HG03571 (cell line): ENCODE measurements around the gene PTPRQ.

ENCODE experiments used
- ATAC-seq: cut with Tn5 transposase; IDR thresholded peaks from one replicate; pipeline ENCODE4 v1.9.1; 2021; ENCODE audit not compliant: unreplicated experiment

PTPRQ gene

DNA sequence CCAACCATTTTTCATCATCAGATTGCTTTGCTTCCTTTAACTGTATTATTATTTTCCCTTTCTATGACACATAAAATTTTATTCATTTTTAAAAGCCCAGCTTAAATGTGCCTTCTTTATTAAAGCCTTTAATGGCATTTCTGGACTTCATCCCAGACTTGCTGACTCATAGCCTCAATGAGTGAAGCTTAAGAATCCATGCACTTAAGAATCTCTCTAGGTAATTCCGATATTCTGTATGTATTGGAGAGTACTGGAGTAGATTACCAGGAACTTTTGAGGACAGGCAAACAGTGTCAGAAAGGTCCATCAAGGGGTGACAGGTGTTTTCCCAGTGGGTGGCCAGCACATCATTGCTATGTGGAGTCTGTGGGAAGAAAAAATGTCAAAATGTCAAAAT, 107.9 kb downstream of the PTPRQ start:
- no peak for ATAC-seq

DNA sequence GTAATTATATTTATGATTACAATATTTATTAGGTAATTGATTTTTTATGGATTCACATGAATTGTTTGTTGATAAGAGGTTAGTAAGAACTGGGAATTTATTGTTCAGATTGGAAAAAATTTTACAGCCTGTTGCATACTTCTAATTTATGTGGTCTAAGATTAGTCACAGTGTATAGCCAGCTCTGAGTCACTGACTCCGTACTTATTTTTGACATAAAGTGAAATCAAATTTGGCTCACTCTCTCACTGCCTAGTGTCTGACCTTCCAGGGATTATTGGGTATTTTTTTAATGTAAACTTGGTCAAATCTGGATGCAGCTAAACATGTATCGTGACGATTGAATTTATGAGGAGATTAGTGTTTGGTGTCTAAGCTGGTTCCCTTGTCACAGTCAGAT, 109.3 kb downstream of the PTPRQ start:
- no peak for ATAC-seq

DNA sequence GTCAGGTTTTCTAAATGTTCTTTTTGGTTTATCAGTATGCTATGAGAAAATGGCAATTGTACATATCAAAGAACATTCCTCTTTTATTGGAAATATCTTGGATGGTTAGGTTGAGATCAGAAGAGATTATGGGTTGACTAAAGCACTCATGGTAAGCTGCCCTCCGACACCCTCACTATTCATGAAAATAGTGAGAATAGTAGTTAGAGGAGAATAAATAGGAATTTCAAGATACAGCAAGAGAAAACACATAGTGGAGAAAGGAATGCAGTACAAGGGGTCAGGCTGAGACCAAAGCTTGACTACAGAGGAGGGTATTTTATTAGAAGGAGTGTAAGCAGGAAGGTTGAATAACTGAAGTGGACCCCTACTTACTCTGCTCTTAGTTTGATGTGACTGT, 112.5 kb downstream of the PTPRQ start:
- no peak for ATAC-seq

DNA sequence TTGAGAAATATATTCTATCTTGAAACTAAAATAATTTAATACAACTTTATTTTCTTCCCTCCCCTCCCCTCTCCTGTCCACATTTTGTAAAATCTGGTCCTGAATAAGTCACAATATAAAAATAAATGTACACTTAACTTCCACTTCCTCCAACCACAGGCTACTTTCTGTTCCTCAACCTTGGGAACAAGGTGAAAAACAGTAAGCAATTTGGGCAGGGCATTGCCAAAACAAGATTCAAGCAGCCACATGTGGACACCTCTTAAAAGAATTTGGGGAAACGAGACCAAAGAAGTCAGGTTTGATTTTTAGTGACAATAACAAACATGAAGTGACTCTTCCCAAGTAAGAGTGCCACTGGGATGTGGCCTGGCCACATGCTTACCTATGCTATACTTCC, 115.7 kb downstream of the PTPRQ start:
- ATAC-seq, result no peak

DNA sequence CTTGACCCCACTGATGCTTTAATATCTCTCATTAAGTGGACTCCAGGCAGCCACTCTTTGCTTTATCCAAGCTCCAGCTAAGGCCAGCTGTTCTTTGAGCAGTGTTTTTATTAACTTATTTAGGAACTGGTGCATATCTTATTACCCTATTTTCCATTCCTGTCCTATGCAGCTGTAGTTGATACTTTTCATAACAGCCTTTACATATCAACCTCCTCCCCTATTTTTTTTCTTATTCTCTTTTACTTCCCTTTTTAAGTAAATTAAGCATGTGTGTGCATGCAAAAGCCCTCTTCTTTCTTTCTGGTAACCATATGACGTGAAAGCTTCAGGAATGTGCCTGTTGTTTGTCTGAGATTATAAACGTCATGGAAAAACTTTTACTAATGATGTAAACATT, 121.2 kb downstream of the PTPRQ start:
- no peak for ATAC-seq

DNA sequence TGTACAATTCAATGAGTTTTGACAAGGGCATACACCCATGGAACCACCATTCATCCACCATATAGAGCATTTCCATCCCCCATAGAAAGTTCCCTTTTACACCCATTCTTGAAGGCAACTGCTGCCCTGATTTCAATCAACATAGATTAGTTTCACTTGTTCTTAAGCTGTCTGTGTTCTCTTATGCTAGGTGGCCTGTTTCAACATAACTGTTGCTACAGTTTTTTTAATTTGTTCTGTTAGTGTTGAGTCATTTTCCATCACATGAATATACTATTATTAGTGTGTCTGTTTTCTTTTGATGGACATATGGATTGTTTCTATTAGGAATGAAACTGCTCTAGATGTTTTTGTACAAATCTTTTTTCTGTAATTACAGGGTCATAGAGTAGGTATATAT, 123.4 kb downstream of the PTPRQ start:
- ATAC-seq, result no peak

DNA sequence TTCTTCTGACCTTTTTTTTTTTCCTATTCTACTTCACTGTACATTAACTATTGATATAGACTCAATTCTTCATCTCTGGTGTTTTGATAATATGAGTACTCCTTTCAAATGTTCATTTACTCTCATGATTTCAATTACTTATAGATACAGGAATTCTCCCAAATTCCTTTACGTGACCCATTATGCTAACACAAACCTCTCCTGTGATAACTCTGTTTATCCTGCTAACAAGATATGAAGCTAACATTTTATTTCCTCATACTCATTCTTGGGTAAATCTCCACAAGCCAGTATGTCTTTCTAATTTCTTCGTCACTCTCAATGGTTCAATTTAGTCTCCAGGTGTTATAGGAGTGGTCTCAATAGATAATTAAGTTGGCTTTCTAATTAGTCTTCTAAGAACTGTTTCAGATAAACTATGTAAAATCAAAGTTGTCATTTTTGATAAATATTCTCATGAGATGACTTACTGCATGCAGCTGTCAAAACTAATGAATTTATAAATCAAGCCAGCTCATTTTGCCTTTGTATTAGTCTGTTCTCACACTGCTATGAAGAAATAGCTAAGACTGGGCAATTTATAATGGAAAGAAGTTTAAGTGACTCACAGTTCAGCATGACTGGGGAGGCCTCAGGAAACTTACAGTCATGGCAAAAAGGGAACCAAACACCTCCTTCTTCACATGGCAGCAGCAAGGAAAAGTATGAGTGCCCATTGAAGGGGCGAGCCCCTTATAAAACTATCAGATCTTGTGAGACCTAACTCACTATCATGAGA, 132.8 kb downstream of the PTPRQ start:
- no peak for ATAC-seq

DNA sequence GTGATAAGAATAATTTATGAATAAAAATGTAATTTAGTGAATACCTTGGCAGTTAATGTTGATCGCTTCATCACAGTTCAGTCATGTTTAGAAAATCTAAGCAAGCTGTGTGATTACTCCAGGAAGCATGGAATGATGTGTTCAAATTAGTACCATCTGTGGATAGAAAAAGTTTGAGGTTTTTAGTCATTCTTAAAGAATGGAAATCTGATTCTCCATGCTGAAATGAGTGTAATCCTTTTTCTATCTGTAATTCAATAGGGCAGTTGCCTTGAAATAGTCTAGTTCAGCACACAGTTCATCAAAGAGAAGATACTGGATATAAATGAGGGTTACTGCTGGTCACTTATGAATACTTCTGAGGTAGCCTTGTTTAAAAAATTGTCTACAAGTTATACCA, 136.2 kb downstream of the PTPRQ start:
- no peak for ATAC-seq

DNA sequence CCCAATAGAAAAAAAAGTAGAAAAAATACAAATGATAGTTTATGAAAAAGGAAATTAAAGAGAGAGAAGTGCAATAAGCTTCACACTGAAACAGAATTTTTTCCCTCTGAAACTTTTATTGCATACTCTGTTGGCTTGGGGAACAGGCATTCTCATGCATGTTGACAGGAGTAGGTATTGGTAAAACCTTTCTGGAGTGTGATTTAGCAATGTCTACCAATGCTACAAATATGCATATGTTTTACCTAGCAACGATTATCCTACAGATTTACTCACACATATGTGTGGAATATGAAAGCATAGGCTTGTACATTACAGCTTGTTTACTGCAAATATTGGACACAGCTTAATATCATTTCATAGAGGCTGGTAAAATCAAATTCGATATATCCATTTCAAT, 137.7 kb downstream of the PTPRQ start:
- no peak for ATAC-seq

DNA sequence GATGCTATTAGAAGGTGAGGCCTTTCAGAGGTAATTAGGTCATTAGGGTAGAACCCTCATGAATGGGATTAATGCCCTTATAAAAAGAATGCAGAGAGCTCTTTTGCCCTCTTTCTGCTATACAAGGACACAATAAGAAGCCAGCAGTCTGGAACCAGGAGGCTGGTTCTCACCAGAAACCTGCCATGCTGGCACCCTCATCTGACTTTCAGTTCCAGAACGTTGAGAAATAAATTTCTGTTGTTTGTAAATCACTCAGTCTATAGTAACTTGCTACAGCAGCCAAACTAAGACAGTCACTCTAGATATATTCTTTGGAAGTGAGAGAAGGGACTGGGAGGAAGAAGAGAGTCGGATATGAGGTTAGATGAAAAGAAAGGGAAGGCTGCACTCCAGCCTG, 138.4 kb downstream of the PTPRQ start:
- ATAC-seq, result no peak

DNA sequence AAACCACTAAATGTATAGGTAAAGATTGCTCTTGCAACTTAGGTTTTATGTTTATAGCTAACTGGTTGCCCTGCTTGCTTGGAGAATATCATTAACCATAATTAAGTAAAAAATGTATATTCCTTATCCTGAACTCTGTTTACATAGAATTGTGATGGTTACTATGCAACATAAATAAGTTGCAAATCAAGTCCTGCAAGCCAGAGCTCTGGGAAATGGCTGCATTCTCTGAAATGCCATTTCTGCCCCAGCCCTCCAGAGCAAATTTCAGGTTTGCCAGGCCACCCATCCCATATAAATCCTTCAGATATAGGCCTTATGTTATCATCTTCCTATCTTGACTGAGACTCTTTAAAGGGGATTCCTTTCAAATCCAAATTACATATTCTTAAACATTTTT, 145.0 kb downstream of the PTPRQ start:
- ATAC-seq, result no peak

DNA sequence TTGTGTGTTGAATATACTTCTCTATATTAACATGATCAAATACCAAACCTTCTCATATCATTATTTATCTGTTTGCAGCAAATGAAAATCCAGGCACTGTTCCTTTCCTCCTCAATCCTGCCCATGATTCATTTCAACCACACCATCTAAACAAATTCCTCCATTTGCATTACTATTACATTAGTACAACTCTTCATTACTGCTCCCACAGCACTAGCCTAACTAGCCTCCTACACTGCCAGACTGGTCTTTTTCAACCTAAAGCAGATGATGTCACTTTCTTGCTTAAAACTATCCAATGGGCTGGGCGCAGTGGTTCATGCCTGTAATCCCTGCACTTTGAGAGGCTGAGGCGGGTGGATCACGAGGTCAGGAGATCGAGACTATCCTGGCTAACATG, 146.1 kb downstream of the PTPRQ start:
- no peak for ATAC-seq

DNA sequence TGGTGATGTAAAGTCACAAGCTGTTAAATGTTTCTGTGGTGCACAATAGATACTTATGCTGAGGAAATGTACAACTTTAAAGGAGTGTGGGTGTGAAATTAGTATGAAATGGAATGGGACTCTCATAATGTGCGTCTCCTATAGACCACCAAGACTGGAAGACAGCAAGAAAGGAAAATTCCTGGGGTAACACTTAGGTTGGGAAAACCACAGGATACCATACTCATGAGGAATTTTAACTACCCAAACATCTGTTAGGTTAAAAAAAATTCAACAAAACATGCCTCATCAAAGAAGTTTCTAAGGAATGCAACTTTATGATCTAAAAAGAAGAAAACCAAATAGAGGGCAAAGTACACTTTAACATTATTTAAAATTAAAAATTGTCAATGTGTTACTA, 149.7 kb downstream of the PTPRQ start:
- ATAC-seq, result no peak

DNA sequence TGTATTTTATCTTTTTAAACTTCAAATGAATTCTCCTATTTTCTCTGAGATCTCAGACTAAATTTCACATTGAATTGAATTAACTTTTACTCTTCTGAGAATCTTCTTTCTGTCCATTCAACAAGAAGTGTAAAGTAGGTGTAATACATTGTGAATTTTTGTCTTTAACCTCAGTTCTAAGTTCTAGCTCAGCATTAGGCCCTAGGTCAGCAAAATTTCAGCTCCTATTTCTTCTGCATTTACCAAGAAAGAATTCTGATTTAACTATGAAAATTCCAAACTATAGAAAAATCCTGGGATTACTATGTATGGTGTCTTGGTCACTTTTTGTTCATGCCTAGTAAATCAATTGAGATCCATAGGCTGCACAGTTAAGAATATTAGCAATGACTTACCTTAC, 152.5 kb downstream of the PTPRQ start:
- no peak for ATAC-seq

DNA sequence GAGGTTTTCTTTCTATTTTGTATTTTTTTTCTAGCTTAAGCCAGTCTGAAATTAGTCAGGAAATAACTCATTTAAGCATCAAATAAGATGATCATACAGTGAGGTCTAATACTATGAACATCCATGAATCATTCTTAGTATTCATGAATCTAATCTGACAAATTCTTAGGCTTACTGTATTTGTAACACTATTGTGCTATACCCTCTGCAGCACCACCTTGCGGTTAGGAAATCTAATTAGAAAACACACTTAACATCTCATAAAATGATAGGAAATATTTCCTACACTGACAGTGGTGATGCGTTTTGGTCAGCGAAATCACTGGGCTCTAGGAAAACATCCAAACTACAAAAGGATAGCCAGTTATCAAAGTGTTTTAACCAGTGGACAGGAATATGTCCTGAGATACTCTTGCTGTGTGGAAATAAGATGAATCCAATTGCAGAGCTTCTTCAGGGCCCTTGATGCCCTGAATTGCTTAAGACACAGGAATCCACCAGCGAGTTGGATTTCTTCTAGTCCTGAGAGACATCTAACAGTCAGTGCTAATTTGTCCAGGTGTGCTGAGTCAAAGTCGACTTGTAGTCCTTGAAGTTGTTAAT, 154.1 kb downstream of the PTPRQ start:
- no peak for ATAC-seq

DNA sequence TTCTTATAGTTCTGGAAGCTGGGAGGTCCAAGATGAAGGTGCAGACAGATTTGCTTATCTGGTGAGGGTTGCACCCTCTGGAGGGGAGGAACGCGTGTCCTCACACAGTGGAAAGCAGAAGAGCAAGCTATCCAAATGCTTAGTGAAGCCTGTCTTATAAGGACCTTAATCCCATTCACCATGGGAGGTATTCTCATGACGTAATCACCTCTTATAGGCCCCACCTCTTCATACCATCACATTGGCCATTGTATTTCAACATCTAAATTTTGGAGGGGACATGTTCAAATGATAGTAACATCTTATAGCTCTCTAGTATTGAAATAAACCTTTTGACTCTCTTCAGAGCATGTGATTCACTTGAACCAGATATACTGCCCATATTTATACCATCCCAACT, 158.4 kb downstream of the PTPRQ start:
- ATAC-seq, result no peak

DNA sequence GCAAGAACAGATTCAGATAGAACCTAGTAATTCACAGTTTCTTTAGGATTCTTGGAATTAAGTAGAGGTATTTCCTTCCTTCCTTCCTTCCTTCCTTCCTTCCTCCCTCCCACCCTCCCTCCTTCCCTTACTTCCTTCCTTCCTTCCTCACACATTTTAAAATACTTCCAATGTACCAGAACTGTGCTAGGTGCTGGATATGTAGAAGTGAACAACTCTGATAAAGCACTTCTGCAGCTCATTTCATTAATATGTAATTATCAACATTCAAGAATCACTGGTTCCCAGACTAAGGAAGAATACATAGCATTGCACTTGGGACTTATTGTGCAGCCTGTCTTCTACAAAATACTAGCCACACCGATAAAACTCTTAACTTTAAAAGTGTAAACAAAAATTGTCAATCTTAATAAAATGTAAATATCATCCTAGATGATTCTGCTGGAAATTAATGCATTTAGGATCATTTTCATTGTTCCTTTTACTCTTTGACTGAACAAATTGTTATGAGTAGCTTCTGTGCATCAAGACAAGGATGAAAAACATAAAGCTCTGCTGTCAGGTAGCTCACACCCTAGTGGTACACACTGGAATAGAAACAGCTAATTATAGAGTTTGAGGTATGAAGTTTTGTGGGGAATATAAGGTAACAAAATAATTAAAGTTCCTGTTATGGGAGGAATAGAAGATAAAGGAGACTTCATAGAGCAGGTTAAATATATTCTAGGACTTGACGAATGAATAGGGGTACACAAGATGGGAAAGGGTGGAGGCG, 163.5 kb downstream of the PTPRQ start:
- ATAC-seq, result no peak

DNA sequence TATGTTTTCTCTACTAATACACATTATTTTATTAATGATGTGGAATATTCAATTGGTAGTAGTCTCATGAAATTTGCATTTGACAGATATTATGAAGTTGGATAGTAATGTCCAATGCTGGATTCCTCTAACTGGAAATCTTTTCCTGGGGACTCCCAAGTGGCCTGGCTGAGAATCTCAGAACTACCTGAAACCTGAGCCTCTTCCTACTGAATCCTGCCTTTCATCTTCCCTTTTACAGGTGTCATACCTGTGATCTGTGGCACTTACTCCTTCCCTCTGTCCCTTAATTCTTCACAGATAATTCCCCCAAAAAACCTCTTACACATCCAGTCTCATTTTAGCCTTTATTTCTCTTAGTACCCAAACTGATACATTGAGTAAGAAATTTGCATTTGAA, 173.7 kb downstream of the PTPRQ start:
- no peak for ATAC-seq

DNA sequence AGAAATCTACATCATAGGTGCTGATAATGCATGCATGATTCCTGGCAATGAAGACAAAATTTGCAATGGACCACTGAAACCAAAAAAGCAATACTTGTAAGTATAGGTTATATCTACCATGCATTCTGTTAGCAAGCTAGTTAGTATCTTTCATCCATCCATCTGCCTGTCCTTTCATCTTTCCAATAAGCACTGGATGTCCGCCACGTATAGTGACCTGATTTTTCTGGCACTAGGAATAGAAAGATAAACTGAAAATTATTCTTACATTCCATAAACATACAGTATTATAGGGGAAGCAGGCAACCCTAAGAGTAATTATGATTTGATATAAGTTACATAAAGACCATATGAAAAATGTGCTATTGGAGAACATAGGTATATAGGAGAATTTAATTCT, 176.2 kb downstream of the PTPRQ start:
- no peak for ATAC-seq

DNA sequence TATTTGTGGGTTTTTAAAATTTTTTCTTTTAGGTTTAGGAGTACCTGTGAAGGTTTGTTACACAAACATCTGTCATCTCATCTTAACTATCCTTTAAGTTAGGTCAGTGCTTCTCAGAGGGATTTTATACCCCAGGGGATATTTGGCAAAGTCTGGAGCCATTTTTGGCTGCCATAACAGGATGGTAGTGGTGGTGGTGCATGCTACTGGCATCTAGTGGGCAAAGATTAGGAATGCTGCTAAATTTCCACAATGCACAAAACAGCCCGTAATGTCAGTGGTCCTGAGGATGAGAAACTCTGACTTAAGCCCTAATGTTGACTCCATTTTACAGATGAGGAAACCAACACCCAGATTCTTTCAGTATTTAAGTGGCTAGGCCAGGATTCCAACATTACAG, 178.2 kb downstream of the PTPRQ start:
- no peak for ATAC-seq

DNA sequence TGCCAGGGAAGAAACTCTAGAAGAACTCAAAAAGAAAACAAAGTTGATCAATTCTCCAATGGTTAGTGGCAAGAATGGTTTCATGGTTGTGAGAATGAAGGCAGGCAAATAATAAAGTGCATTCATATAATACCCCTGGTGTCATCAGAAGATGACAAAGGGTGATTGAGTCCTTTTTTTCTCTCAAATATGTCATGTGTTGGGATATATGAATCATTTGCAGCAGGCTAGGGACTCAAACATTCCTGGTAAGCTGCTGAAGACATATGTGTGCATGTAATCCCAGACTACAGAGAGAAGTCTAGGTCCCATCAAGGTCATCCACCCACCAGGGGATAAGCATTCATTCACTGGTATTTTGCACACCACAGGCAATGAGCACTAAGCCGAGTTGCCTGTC, 181.0 kb downstream of the PTPRQ start:
- no peak for ATAC-seq

DNA sequence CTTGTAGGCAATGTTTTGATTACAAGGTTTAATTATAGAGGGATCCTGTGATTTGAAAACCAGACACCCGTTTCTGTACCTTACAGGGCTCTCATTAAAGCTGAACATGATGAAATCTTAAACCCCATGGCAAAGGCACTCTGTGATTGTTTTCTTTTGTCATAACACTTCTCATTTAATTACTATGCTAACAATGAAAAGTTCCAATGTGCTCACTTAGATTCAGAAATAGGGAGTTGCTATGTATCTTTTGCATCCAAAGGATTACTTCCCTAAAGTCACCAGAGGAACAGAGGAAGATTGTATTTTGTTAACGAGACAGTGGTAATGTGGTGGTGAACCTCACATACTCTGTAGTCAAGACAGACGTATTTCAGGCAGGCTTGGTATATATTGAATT, 181.9 kb downstream of the PTPRQ start:
- ATAC-seq, result no peak
